Measurements from ENCODE around the gene MATCAP1.

DNA sequence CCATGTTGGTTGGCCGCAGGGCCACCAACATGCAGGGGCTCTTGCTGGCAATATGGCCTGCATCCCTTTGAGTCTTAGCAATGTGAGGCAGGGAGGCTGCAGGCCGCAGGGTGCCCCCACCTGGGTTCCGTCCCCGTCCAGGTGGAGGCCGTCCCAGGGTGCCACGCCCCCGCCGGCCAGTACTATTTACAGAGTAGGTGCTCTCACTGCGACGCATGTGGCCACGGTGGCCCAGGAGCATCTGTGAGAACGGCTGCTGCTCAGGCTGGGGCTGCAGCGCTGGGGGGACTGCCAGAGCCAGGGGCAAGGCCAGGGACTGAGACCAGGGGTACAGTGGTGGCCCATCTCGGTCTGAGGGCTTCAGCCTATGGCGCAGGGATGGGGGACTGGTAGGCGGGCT is 3.6 kb downstream of the MATCAP1 start:
- TF ChIP-seq, protein P1, sequence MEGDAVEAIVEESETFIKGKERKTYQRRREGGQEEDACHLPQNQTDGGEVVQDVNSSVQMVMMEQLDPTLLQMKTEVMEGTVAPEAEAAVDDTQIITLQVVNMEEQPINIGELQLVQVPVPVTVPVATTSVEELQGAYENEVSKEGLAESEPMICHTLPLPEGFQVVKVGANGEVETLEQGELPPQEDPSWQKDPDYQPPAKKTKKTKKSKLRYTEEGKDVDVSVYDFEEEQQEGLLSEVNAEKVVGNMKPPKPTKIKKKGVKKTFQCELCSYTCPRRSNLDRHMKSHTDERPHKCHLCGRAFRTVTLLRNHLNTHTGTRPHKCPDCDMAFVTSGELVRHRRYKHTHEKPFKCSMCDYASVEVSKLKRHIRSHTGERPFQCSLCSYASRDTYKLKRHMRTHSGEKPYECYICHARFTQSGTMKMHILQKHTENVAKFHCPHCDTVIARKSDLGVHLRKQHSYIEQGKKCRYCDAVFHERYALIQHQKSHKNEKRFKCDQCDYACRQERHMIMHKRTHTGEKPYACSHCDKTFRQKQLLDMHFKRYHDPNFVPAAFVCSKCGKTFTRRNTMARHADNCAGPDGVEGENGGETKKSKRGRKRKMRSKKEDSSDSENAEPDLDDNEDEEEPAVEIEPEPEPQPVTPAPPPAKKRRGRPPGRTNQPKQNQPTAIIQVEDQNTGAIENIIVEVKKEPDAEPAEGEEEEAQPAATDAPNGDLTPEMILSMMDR (optimal IDR thresholded peaks at IDR 0.05 in 1 of 3, IDR thresholded peaks at IDR 0.05 in 1 of 3, conservative IDR thresholded peaks at IDR 0.05 in 1 of 3; ENCODE audit: extremely low read depth in 1 of 3, insufficient read depth in 2 of 3, low read length in 3 of 3), result no peak
- TF ChIP-seq EZH2 (IDR thresholded peaks at IDR 0.05; ENCODE audit: low read length), result no peak
